ENCODE measurements around the gene FAM162A.

FAM162A gene

DNA sequence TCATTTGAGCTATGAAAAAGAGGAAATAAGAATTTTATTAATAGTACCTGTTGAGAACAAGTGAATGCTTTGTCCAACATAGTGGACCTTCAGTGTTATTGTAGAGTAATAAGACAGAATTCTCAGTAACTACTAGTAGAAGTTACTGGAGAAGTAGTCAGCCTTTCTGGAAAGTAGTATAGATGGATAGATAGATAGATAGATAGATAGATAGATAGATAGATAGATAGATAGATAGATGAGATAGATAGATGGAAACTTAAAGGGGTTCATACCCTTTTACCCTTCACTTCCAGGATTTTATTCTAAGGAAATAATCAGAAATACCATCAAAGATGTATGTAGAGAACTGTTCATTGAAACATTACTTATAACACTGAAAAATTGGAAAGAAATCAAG is 5.2 kb downstream of the FAM162A start:
- DNase-seq (ENCODE audit: low read depth) = no peak

DNA sequence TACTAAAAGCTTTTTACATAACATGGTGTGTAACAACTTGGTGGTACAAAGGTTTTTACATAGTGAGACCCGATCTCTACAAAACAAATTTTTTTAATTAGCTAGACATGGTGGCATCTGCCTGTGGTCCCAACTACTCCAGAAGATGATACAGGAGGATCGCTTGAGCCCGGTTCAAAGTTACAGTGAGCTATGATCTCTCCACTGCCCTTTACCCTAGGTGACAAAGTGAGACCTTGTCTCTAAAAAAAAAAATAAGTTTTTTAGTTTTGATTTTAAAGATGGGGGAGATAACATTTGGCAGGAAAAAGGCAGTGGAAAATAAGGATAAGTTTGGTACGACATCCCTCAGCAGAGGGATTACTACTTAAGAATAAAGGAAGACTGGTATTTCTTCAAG is 5.9 kb downstream of the FAM162A start:
- DNase-seq (ENCODE audit: low read depth) = no peak

DNA sequence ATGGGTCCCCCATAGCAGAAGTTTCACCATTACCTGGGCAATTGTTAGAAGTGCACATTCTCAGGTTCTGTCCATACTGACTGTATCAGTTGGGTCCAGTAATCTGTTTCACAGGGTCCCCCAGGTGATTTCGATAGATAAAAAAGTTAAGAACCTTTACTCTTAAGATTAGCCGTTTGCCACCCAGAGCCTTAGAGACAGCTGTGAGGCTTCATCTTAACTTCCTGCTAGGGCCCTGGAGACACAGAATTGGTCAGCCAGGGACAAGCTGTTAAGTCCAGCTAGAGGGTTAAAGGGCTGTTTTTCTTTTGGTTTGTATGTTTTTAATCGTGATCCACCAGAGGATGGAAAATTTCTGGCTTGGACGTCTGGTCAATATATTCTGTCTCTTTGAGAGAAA is 6.7 kb downstream of the FAM162A start:
- no peak for DNase-seq (ENCODE audit: low read depth)

DNA sequence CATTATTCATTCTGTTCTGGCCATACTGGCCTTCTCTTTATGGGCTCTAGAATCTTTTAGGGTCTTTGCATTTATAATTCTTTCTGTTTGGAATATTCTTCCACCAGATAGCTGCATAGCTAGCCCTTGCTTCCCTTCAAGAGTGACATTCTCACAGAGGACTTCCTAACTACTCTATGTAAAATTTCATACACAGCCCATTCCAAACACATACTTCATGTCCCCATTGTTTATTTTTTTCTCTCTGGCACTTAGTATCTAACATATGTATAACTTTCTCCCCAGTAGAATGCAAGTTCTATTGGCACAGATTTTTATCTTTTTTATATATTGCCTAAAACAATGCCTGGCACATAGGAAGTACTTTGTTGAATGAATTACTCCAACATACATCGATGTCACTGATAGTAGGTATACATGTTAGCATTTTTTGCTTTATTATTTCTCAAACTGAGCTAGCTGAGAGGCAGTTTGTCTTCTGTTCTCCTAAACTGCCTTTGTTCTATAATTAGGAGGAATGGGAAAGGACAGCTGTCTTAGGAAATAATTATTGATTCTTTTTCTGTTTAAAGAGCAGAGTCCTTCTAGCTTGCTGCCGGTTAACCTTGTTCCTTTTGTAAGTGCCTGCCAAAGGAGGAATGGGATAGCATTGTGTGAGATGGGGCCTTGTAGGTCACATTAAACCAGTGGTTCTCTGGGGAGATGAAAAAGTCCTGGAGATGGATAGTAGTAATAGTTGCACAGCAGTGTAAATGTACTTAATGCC is 7.9 kb downstream of the FAM162A start:
- DNase-seq (ENCODE audit: low read depth) = no peak

DNA sequence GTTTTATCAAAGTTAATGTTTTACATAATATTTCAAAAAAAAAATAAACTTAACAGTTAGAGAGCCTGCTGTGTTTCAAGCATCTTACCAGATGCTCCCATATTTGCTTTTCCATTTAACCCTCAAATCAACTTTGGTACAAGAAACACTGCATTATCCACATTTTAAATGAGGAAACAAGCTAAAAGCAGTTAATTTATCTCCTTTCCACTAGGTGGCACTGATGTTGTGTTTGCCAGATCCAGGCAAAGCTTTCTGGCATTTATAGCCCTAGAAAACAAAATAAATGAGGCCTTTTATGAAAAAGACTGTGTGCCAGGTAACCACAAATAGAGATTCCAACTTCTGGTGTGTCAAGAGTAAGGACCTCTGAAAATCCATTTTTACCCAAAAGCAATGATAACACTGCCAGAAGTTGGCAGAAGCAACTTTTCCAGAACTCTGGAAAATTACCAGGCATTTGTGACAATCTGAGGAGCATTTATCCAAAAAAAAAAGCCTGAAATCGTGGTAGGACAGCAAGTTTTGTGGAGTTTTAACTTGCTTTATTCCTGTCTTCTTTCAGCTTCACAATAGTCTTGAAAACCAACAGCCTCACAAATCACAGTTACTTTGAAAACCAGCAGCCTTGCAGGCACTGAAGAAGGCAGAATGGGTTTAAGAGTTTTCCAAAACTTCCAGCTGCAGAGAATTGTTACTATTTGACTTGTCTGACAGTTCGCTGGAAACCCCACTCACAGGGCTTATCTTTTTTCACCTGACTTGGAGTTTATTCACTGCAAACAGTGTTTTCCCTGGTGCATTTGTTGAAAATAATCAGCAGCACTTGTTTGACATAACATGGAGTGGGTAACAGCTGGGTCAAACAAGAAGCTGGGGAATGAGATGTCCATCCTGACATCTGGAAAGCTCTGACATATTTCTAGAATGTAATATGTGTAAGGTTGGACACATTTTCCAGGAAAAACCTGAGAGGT is 9.2 kb downstream of the FAM162A start:
- DNase-seq (ENCODE audit: low read depth) = peak; percentile 56

DNA sequence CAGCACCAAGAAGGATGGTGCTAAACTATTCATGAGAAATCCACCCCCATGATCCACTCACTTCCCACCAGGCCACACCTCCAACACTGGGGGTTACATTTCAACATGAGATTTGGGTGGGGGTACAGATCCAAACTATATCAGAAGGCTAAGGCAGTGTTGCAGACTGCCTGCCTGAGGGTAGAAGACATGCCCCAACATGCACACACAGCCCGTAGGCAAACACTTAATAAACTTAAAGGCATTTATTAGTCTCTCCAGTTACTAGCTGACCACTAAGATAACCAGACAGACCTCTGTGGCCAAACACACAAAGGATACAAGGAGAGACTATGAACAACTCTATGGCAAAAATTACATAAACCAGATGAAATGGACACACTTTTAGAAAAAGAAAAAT is 10.2 kb downstream of the FAM162A start:
- no peak for DNase-seq (ENCODE audit: low read depth)

DNA sequence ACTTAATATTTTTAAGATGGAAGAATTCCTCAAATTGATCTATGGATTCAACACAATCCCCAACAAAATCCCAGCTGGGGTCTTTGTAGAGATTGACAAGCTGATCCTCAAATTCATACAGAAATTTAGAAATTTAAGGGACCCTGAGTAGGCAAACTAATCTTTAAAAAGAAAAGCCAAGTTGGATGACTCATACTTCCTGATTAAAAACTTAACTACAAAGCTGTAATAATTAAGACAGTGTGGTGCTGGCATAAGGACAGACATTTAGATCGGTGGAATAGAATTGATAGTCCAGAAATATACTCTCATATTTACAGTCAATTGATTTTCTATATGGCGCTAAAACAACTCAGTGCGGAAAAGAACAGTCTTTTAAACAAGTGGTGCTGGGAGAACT is 11.6 kb downstream of the FAM162A start:
- DNase-seq (ENCODE audit: low read depth) = no peak

DNA sequence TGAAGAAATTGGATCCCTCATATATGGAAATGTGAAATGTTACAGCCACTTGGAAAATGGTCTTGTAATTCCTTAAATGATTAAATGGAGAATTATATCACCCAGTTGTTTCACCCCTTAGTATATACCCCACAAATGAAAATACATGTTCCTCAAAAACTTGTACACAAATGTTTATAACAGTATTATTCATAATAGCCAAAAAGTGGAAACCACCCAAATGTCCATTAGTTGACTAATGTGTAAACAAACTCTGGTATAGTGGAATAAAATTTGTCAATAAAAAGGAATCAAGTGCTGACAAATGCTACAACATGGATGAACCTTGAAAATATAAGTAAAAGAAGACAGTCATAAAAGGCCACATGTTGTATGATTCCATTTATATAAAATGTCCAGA is 12.5 kb downstream of the FAM162A start:
- DNase-seq (ENCODE audit: low read depth) = no peak

DNA sequence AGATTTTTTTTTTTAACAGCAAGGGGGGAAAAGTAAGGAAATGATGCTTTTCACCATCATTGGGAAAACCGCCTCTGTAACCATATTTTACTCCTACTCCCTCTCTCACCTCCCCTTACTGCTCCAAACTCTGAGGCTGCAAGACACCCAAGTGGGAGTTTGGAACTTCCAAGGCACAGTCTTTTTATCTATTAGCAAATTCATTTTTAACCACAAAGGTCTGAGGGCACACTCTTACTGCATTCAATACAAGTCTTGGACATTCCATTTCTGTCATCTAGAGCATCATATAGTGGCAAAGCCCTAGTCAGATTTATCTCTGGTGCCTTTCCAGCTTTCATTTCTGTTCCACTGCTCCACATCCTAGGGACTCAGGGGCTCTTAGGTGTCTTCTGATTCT is 13.2 kb downstream of the FAM162A start:
- no peak for DNase-seq (ENCODE audit: low read depth)

DNA sequence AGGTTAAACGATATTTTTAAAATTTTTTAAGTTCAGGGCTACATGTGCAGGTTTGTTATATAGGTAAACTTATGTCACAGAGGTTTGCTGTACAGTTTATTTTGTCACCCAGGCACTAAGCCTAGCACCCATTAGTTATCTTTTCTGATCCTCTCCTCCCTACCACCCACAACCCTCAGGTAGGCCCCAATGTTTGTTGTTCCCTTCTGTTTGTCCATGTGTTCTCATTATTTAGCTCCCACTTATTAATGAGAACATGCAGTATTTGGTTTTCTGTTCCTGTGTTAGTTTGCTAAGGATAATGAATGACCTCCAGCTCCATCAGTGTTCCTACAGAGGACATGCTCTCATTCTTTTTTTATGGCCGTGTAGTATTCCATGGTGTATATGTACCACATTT is 14.9 kb downstream of the FAM162A start:
- no peak for DNase-seq (ENCODE audit: low read depth)

DNA sequence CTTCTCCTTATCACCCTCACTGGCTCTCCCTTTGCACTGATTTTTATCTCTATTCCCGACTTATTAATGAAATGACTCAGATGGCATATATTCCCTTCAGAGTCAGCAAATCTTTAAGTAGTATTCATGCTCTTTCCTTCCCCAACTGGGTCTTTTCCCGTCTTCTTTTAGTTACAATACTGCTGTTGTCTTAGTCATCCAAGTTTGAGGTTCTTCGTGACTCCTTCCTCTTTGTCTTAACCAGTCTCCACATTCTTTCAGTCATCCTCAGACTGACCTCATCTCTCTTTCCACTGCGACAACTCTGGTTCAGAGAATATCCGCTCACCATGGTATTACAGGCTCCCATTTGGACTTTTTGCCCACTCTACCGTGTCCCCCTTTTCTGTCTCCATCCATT is 19.5 kb downstream of the FAM162A start:
- DNase-seq (ENCODE audit: low read depth) = peak; percentile 35

DNA sequence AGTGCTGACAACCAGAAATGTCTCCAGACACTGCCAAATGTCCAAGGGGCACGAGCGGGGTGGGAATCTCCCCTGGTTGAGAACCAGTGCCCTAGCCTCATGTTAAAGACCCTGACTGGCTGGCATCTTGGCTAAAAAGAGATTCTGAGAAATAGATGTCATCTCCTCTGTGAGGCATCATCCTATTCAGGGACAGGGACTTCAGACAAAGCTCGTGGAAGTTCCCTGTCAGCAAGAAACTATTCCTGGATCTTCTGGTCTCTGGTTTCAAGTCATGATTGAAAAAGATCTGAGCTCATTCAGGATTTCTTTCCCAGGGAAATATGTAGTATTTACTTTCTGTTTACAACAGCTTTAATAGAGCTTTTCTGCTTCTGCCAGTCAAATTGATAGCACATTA is 21.0 kb downstream of the FAM162A start:
- DNase-seq (ENCODE audit: low read depth) = no peak

DNA sequence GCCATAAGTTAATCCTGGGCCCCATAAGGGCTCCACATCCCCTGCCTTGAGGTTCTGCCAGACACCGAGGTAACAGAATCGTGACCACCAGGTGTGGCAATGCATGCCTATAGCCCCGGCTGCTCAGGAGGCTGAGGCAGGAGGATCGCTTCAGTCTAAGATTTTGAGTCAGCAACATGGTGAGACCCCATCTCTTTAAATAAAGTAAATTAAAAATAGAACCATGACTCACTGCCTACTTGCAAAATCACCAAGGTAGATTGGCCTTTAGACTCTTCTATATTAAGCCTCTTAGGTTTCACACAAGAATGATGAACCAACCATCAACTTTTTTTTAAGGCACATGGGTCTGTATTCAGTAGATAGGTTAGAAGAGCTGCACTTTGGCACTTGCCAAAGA is 22.2 kb downstream of the FAM162A start:
- DNase-seq (ENCODE audit: low read depth) = no peak

DNA sequence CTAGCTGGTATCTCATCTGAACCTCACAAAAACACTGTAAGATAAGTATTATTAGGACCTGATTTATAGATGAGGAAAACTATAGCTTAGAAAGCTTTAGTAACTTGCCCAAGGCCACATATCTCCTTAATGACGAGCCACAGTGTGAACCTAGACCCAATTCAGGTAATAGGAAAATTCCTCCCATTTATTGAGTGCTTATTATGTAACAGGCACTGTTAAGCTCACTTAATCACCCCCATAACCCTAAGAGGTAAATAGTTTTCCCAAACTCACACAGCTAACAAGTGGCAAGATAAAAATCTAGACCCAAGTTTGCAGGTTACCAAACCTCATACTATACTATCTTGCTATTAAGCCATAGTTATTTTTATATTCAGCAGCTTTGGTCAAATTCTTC is 24.0 kb downstream of the FAM162A start:
- DNase-seq (ENCODE audit: low read depth) = no peak

DNA sequence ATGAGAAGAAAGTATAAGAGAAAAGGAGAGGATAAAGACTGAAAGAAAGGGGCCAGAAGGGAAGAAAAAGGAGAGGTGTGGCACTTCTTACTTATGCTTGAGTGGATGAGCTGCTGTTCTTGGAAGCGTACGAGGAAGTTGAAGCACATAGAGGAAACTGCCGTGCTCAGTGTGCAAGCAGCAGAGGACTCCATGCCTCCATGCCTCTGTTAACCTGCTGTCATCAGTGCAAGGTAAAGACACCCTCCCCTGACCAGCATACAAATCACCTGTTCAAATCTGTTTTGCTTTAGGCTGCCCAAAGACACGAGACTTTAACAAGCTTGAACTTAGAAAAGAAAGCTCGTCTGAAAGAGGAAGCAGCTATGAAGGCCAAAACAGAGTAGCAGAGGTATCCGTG is 25.5 kb downstream of the FAM162A start:
- DNase-seq (ENCODE audit: low read depth) = no peak

DNA sequence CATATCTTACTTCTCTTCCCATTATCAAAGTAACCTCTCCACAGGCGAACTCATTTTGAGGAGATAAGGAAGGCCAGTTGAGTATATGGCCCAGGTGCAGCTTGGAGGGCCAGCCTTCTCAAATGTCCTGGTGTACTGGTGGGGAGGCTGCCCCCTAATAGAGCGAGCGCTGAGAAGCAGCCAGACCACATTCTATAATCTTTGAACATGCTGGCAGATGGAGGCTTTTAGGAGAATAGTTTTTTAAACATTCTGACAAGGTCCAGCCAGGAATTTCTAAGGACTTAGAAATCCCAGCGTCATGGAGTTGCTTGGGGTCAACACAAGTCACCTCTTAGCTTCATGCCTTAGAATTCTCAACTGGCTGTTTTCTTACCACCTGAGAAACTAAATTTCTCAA is 26.1 kb downstream of the FAM162A start:
- DNase-seq (ENCODE audit: low read depth) = no peak

DNA sequence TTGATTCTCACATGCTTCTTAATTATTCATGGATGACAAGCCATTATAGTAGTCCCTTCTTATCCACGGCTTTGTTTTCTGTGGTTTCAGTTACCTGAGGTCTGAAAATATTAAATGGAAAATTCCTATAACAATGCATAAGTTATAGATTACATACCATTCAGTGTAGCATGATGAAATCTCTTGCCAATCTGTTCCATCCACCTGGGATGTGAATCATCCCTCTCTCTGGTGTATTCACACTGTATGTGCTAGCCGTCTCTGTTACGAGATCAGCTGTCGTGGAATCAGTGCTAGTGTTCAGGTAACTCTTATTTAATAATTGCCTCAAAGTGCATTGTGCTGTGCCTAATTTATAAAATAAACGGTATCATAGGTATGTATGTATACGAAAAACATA is 26.7 kb downstream of the FAM162A start:
- no peak for DNase-seq (ENCODE audit: low read depth)

DNA sequence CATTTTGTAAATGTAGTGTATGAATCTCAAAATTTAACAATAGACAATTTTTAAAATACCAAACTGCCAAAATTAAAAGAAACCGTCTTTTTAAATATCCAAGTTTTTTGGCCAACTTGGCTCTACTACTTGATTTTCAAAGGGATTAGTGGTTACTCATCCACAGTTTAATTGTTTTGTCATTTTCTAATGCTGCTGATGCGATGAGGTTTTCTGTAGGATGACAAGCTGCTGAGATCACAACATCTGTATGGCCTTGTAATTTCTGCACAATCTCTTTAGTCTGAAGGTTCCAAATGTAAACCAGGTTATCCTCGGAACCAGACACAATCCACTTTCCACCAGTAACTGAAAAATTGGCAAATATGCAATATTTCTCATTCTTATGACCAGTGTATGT is 30.4 kb downstream of the FAM162A start:
- no peak for DNase-seq (ENCODE audit: low read depth)

DNA sequence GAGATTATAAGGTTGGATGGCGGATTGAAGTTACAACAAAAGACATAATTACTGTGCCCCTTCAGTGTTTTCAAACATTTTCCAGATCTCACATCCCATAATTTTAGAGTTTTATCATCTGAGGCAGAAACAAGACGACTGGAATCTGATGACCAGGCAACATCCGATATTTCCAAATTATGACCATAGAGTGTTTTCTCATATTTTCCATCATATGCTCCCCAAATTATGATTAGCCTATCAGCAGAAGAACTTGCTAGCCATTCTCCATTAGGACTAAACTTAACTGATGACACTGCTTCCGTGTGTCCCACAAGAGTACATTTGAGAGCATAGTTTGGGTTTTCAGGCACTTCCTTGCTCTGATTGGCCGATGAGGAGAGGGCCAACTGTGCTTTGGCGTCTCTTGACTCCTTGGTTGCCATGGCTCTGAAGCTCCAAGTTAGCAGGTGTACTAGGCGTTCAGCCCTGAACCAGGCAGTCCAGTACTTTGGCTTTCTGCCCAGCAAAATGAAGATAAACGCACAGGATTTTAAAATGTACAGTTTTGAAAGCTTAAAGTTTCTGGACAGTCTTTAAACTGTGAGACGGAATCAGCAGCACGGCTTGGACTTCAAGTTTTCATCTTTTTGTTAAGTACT is 31.2 kb downstream of the FAM162A start:
- DNase-seq (ENCODE audit: low read depth) = peak; percentile 46

DNA sequence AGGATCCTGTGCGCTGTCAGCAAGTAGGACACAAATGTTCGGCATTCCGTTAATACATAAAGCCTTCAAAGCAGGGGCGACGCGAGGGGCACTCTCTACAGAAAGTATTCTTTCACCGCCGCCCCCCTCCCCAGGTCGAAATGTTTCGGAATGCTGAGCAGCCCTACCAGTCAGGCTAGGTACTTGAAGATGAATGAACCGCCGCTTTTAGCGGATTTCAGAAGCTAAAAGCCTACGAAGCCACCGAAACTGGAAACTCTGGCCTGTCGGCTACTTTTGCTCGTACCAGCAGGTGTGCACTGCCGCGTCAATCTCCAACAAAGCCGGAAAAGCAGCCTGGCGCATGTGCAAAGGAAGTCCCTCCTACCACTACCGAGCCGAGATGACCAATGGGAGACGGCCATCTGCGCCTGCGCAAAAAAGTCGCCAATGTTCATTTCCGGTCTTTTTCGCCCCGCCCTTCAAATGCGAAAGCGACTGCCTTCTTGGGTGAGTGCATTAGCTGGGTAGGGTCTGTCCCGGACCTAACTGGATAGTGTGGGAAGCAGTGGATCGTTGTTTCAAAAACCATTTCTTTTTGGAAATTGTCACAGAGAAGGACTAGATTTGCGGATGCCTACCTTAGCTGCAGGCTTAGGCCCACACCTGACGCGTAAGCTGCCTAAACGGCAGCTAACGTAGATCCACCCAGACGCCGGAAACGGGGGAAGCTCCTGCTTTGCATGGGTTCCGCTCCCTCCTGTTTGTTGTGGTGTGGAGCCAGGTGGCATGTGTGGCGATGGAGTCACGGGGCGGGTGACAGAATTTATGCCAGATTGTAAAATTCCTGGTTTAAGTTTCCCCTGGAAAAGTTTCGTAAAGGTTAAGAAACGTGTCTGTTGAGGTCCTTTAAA is 32.0 kb downstream of the FAM162A start, which contains the start of gene WDR5B:
Gene WDR5B (minus strand): TSS at position 301 of the 893 bp plus-strand sequence. CDS start 534 bp downstream, outside the sequence.
- peak; percentile 94 for DNase-seq (ENCODE audit: low read depth)

DNA sequence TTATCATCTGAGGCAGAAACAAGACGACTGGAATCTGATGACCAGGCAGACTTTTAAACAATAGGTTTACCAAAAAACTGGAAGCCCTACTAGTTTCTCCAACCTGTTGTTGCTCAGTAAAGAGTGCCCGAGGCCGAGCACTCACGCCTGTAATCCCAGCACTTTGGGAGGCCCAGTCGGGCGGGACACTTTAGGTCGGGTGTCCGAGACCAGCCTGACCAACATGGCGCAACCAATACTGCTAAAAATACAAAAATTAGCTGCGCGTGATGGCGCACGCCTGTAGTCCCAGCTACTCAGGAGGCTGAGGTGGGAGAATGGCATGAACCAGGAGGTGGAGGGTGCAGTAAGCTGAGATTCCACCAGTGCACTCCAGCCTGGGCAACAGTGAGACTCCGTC is 33.0 kb downstream of the FAM162A start:
- no peak for DNase-seq (ENCODE audit: low read depth)

DNA sequence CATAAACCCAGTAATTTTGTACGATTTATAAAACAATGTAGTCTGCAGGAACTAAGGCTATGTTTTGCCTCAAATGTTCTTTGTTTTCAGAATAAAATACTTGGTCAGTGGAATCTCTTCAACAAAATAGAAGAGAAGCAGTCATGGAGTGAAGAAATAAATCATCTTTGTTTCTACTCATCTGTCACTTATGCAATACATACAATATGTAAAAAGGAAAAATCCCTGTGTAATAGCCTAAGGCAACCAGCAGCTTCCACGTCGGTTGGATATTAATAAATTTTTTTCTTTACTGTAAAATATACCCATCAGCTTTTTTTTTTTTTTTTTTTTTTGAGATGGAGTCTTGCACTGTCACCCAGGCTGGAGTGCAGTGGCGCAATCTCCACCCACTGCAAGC is 37.1 kb downstream of the FAM162A start:
- peak; percentile 17 for DNase-seq (ENCODE audit: low read depth)
